Small intestine (tissue), 7 donors: ENCODE measurements around the gene IGF2. TPM values are rescaled to one million over a fixed set of nuclear protein-coding genes. Genes with fewer than 3 reads are reported as not detected.
"Not testable (repeated sequence)": the region's sequence is repeated elsewhere in the genome, so short reads cannot be mapped to it uniquely, and the experiment has no call there.

Experiments
- DNase-seq, 2 donors: peaks; one replicate each; pipeline versions ENCODE4 v3.0.0 to v3.0.0-alpha.2; 2013
- FAIRE-seq: peaks from 2 replicates; lab custom pipeline; 2012; peaks lifted over from hg19 to GRCh38; lab: Jason Lieb, UNC
- H3K27ac ChIP-seq, 3 donors: one replicate each; pipeline ENCODE4 v1.5.1; 2013; ENCODE audit warnings: low read length in 2 of 3, mild to moderate bottlenecking in 2 of 3, control low read depth in 1 of 3, inconsistent platforms in 1 of 3, low read depth in 1 of 3, moderate library complexity in 1 of 3
- H3K27me3 ChIP-seq, 3 donors: one replicate each; pipeline ENCODE4 v1.6.1; 2013; ENCODE audit warnings: low read length in 3 of 3, inconsistent platforms in 1 of 3; ENCODE audit not compliant: control insufficient read depth in 3 of 3, insufficient read depth in 3 of 3
- H3K36me3 ChIP-seq, 3 donors: one replicate each; pipeline ENCODE4 v1.6.1; 2013; ENCODE audit warnings: low read length in 3 of 3, inconsistent platforms in 1 of 3, low read depth in 1 of 3, mild to moderate bottlenecking in 1 of 3, moderate library complexity in 1 of 3; ENCODE audit not compliant: control insufficient read depth in 3 of 3, insufficient read depth in 2 of 3
- H3K4me1 ChIP-seq, 3 donors: one replicate each; pipeline ENCODE4 v1.6.1; 2013; ENCODE audit warnings: low read length in 2 of 3, inconsistent platforms in 1 of 3, low read depth in 1 of 3, mild to moderate bottlenecking in 1 of 3, moderate library complexity in 1 of 3; ENCODE audit not compliant: control insufficient read depth in 3 of 3, insufficient read depth in 2 of 3
- H3K4me3 ChIP-seq, 3 donors: one replicate each; pipeline ENCODE4 v1.5.1; 2013; ENCODE audit warnings: low read length in 3 of 3, control low read depth in 1 of 3, inconsistent platforms in 1 of 3, low read depth in 1 of 3, mild to moderate bottlenecking in 1 of 3, moderate library complexity in 1 of 3
- H3K9me3 ChIP-seq, 2 donors: one replicate each; pipeline ENCODE4 v1.6.1; 2013; ENCODE audit warnings: low read depth in 1 of 2, low read length in 1 of 2; ENCODE audit not compliant: control insufficient read depth in 2 of 2, insufficient read depth in 1 of 2
- WGBS, 3 donors: extraction: QIAGEN DNeasy Blood & Tissue Kit; methylation state at CpG; one replicate each; pipeline ENCODE4 v1.1.7; 2013; 5-methylcytosine and 5-hydroxymethylcytosine counted together
- polyA plus RNA-seq, 4 donors: library from polyadenylated mRNA; stranded (reverse) in 3 of 4; unstranded in 1 of 4; fragments of 200-250 nt in 3 of 4; fragments of 120-200 nt in 1 of 4; gene quantifications; one replicate each; pipeline versions ENCODE4 v1.2.1 to v1.2.3, GENCODE V29; 2013
- donor health status: healthy with polysubstance abuse.
- donor health status: control.
- donor health status: control.
- donor health status: Bipolar disorder and iron deficiency.
- donor health status: healthy.

The IGF2 gene
- polyA plus RNA-seq, 4 donors = 0.45 to 183 (median 10.6) TPM

- Histone ChIP-seq H3K4me1 (no peaks in the 10 kb centered on the region), H3K36me3 (no peaks in the 10 kb centered on the region), H3K9me3 (no peaks in the 10 kb centered on the region), H3K27ac (no peak overlapping the region), H3K27me3 (peaks cover 0 to 12% (median 5%) of the 10 kb centered on the region in 3 donors), H3K4me3 (no peak overlapping the region)
- no peak for FAIRE-seq
- WGBS, 3 donors = 51 to 78% (median 57%) methylated on average over 12 to 18 of the region's 18 CpGs
- no peak for DNase-seq
Measured at GRCh38 chr11:2182075-2182474, 42.9 kb upstream of the IGF2 start.

GRCh38 chr11:2180789-2181370 lies 41.7 kb upstream of the IGF2 start:
- H3K27me3 ChIP-seq = peaks cover 0 to 10% (median 5%) of the 10 kb centered on the region in 3 donors
- H3K9me3 ChIP-seq = no peaks in the 10 kb centered on the region
- no peak overlapping the region for H3K27ac ChIP-seq
- H3K4me1 ChIP-seq = no peaks in the 10 kb centered on the region
- WGBS, 3 donors = 74 to 82% (median 80%) methylated on average over 10 to 11 of the region's 11 CpGs
- H3K4me3 ChIP-seq = no peak overlapping the region
- no peak for FAIRE-seq
- no peaks in the 10 kb centered on the region for H3K36me3 ChIP-seq
- no peak for DNase-seq

- no peaks in the 10 kb centered on the region for H3K9me3 ChIP-seq
- DNase-seq (no peak), FAIRE-seq (no peak)
- no peak overlapping the region for H3K27ac ChIP-seq
- H3K4me3 ChIP-seq = no peak overlapping the region
- H3K4me1 ChIP-seq = no peaks in the 10 kb centered on the region
- H3K36me3 ChIP-seq = no peaks in the 10 kb centered on the region
- peaks cover 0 to 9% (median 5%) of the 10 kb centered on the region in 3 donors for H3K27me3 ChIP-seq
- 75 to 76% (median 76%) methylated on average over 11 to 15 of the region's 15 CpGs for WGBS, 3 donors
Measured at GRCh38 chr11:2180347-2180746, 41.2 kb upstream of the IGF2 start.

- DNase-seq = no peak
- H3K36me3 ChIP-seq = no peaks in the 10 kb centered on the region
- no peak overlapping the region for H3K27ac ChIP-seq
- 66 to 81% (median 66%) methylated on average over 10 of the region's 10 CpGs for WGBS, 3 donors
- H3K4me3 ChIP-seq = no peak overlapping the region
- no peak for FAIRE-seq
- H3K4me1 ChIP-seq = no peaks in the 10 kb centered on the region
- H3K9me3 ChIP-seq = no peaks in the 10 kb centered on the region
- H3K27me3 ChIP-seq = peaks cover 0 to 4% (median 0%) of the 10 kb centered on the region in 3 donors
Measured at GRCh38 chr11:2179516-2179915, 40.3 kb upstream of the IGF2 start.

- Histone ChIP-seq H3K4me1 (no peaks in the 10 kb centered on the region), H3K27me3 (peaks cover 0 to 2% (median 0%) of the 10 kb centered on the region in 3 donors), H3K27ac (no peak overlapping the region), H3K36me3 (no peaks in the 10 kb centered on the region), H3K9me3 (no peaks in the 10 kb centered on the region), H3K4me3 (no peak overlapping the region)
- 21 to 42% (median 27%) methylated on average over 16 of the region's 16 CpGs for WGBS, 3 donors
- peak in 1 of 2 donors; percentile 38 for DNase-seq
- no peak for FAIRE-seq
Measured at GRCh38 chr11:2178906-2179494, 39.8 kb upstream of the IGF2 start.

GRCh38 chr11:2178055-2178773 lies 39.0 kb upstream of the IGF2 start:
- not testable (repeated sequence) for DNase-seq, FAIRE-seq
- WGBS, 3 donors = 74 to 80% (median 77%) methylated on average over 14 to 16 of the region's 16 CpGs

GRCh38 chr11:2177076-2177475 lies 37.9 kb upstream of the IGF2 start:
- Histone ChIP-seq H3K27me3 (no peaks in the 10 kb centered on the region), H3K9me3 (no peaks in the 10 kb centered on the region), H3K4me3 (no peak overlapping the region), H3K36me3 (no peaks in the 10 kb centered on the region), H3K4me1 (no peaks in the 10 kb centered on the region), H3K27ac (no peak overlapping the region)
- no peak for DNase-seq
- 40 to 63% (median 50%) methylated on average over 17 to 18 of the region's 18 CpGs for WGBS, 3 donors
- no peak for FAIRE-seq

More at GRCh38 chr11:2178055-2178773, 39.0 kb upstream of the IGF2 start:
- H3K36me3 ChIP-seq, H3K4me1 ChIP-seq, H3K27ac ChIP-seq, H3K27me3 ChIP-seq, H3K4me3 ChIP-seq, H3K9me3 ChIP-seq: not testable (repeated sequence)

- DNase-seq (no peak), FAIRE-seq (no peak)
- 92 to 93% (median 93%) methylated on average over 14 of the region's 14 CpGs for WGBS, 3 donors
- Histone ChIP-seq H3K27me3 (peaks cover 0 to 2% (median 0%) of the 10 kb centered on the region in 3 donors), H3K4me3 (no peak overlapping the region), H3K9me3 (no peaks in the 10 kb centered on the region), H3K36me3 (no peaks in the 10 kb centered on the region), H3K4me1 (no peaks in the 10 kb centered on the region), H3K27ac (no peak overlapping the region)
Measured at GRCh38 chr11:2176389-2176900, 37.3 kb upstream of the IGF2 start.
